IPS DF 6.9 (cell line): Measurements from ENCODE around the gene ITGB8.

Experiments
- DNase-seq: peaks from one replicate; pipeline ENCODE4 v3.0.0-alpha.2; 2013; ENCODE audit warnings: low read depth, low spot score
- H3K27ac ChIP-seq: one replicate; pipeline ENCODE4 v1.5.1; 2013; ENCODE audit warnings: low read length, control low read depth
- H3K27me3 ChIP-seq: 2 replicates; pipeline ENCODE4 v1.6.1; 2013; ENCODE audit warnings: mild to moderate bottlenecking, low read length; ENCODE audit not compliant: control insufficient read depth, insufficient read depth
- H3K36me3 ChIP-seq: 2 replicates; pipeline ENCODE4 v1.6.1; 2013; ENCODE audit warnings: low read length; ENCODE audit not compliant: control insufficient read depth, insufficient read depth
- H3K4me1 ChIP-seq: 2 replicates; pipeline ENCODE4 v1.6.1; 2013; ENCODE audit warnings: low read length; ENCODE audit not compliant: control insufficient read depth, insufficient read depth
- H3K4me3 ChIP-seq: 2 replicates; pipeline ENCODE4 v1.5.1; 2013; ENCODE audit warnings: mild to moderate bottlenecking, low read length
- H3K9me3 ChIP-seq: 2 replicates; pipeline ENCODE4 v1.6.1; 2013; ENCODE audit warnings: low read length, inconsistent platforms; ENCODE audit not compliant: control insufficient read depth, insufficient read depth
- WGBS: extraction: QIAGEN DNeasy Blood & Tissue Kit; methylation state at CpG from one replicate; pipeline ENCODE4 v1.1.7; 2013; ENCODE audit warnings: mixed read lengths, missing lambda C conversion rate; ENCODE audit not compliant: insufficient read length, insufficient coverage; 5-methylcytosine and 5-hydroxymethylcytosine counted together

Gene ITGB8

GRCh38 chr7:20307119-20307518 lies 23.6 kb upstream of the ITGB8 start:
- Histone ChIP-seq H3K9me3 (no peaks in the 10 kb centered on the region), H3K4me1 (peaks cover 4% of the 10 kb centered on the region; the same call in 1 of the 2 replicates), H3K4me3 (no peak overlapping the region), H3K36me3 (no peaks in the 10 kb centered on the region), H3K27me3 (no peaks in the 10 kb centered on the region), H3K27ac (no peak overlapping the region)
- no peak for DNase-seq
- WGBS, result no CpG with 5 or more reads among the region's 2 CpGs

- Histone ChIP-seq H3K36me3 (no peaks in the 10 kb centered on the region), H3K9me3 (no peaks in the 10 kb centered on the region), H3K4me3 (no peak overlapping the region), H3K27ac (no peak overlapping the region), H3K27me3 (no peaks in the 10 kb centered on the region), H3K4me1 (peaks cover 4% of the 10 kb centered on the region; the same call in 1 of the 2 replicates)
- WGBS, result no CpG with 5 or more reads among the region's 7 CpGs
- no peak for DNase-seq
These were observed 22.8 kb upstream of the ITGB8 start for GRCh38 chr7:20307901-20308300.

- H3K36me3 ChIP-seq, result no peaks in the 10 kb centered on the region
- no CpG with 5 or more reads among the region's 3 CpGs for WGBS
- H3K27ac ChIP-seq, result no peak overlapping the region
- no peak overlapping the region for H3K4me3 ChIP-seq
- no peaks in the 10 kb centered on the region for H3K27me3 ChIP-seq
- no peaks in the 10 kb centered on the region for H3K9me3 ChIP-seq
- H3K4me1 ChIP-seq, result peaks cover 3% of the 10 kb centered on the region; the same call in 1 of the 2 replicates
- no peak for DNase-seq
These were observed 20.4 kb upstream of the ITGB8 start for GRCh38 chr7:20310301-20310700.

GRCh38 chr7:20310963-20311742 lies 19.5 kb upstream of the ITGB8 start:
- no peak for DNase-seq
- no peak overlapping the region for H3K27ac ChIP-seq
- H3K4me3 ChIP-seq, result no peak overlapping the region
- H3K9me3 ChIP-seq, result no peaks in the 10 kb centered on the region
- no CpG with 5 or more reads among the region's 3 CpGs for WGBS
- no peaks in the 10 kb centered on the region for H3K27me3 ChIP-seq
- no peaks in the 10 kb centered on the region for H3K36me3 ChIP-seq
- H3K4me1 ChIP-seq, result peaks cover 3% of the 10 kb centered on the region; the same call in 1 of the 2 replicates

GRCh38 chr7:20311743-20312042 lies 19.0 kb upstream of the ITGB8 start:
- Histone ChIP-seq H3K36me3 (no peaks in the 10 kb centered on the region), H3K27ac (no peak overlapping the region), H3K4me1 (0 out of 2 replicates have a peak, but pooled peaks cover 1% of the 10 kb centered on the region), H3K9me3 (no peaks in the 10 kb centered on the region), H3K27me3 (no peaks in the 10 kb centered on the region), H3K4me3 (no peak overlapping the region)
- no peak for DNase-seq
- no CpG with 5 or more reads among the region's 2 CpGs for WGBS

- H3K27me3 ChIP-seq, result no peaks in the 10 kb centered on the region
- H3K4me3 ChIP-seq, result no peak overlapping the region
- DNase-seq, result no peak
- 0 out of 2 replicates have a peak, but pooled peaks cover 1% of the 10 kb centered on the region for H3K4me1 ChIP-seq
- no peak overlapping the region for H3K27ac ChIP-seq
- H3K9me3 ChIP-seq, result no peaks in the 10 kb centered on the region
- no CpG with 5 or more reads among the region's 2 CpGs for WGBS
- no peaks in the 10 kb centered on the region for H3K36me3 ChIP-seq
These were observed 18.1 kb upstream of the ITGB8 start for GRCh38 chr7:20312562-20312961.

GRCh38 chr7:20313626-20314025 lies 17.1 kb upstream of the ITGB8 start:
- H3K27ac ChIP-seq, result no peak overlapping the region
- no peak for DNase-seq
- H3K36me3 ChIP-seq, result no peaks in the 10 kb centered on the region
- no CpG with 5 or more reads among the region's 1 CpG for WGBS
- H3K9me3 ChIP-seq, result no peaks in the 10 kb centered on the region
- no peaks in the 10 kb centered on the region for H3K4me1 ChIP-seq
- no peak overlapping the region for H3K4me3 ChIP-seq
- H3K27me3 ChIP-seq, result no peaks in the 10 kb centered on the region

- WGBS, result no CpG with 5 or more reads among the region's 2 CpGs
- H3K4me1 ChIP-seq, result no peaks in the 10 kb centered on the region
- no peaks in the 10 kb centered on the region for H3K36me3 ChIP-seq
- H3K9me3 ChIP-seq, result no peaks in the 10 kb centered on the region
- no peaks in the 10 kb centered on the region for H3K27me3 ChIP-seq
- no peak overlapping the region for H3K27ac ChIP-seq
- no peak overlapping the region for H3K4me3 ChIP-seq
- no peak for DNase-seq
These were observed 16.5 kb upstream of the ITGB8 start for GRCh38 chr7:20314198-20314597.

- Histone ChIP-seq H3K36me3 (no peaks in the 10 kb centered on the region), H3K27me3 (no peaks in the 10 kb centered on the region), H3K4me1 (no peaks in the 10 kb centered on the region), H3K9me3 (no peaks in the 10 kb centered on the region), H3K4me3 (no peak overlapping the region), H3K27ac (no peak overlapping the region)
- WGBS, result no CpG with 5 or more reads among the region's 4 CpGs
- DNase-seq, result no peak
These were observed 14.0 kb upstream of the ITGB8 start for GRCh38 chr7:20316706-20317105.

GRCh38 chr7:20317413-20317812 lies 13.3 kb upstream of the ITGB8 start:
- Histone ChIP-seq H3K27ac (no peak overlapping the region), H3K36me3 (no peaks in the 10 kb centered on the region), H3K27me3 (no peaks in the 10 kb centered on the region), H3K4me3 (no peak overlapping the region), H3K4me1 (no peaks in the 10 kb centered on the region), H3K9me3 (no peaks in the 10 kb centered on the region)
- DNase-seq, result no peak

- Histone ChIP-seq H3K27ac (no peak overlapping the region), H3K36me3 (no peaks in the 10 kb centered on the region), H3K4me3 (no peak overlapping the region), H3K9me3 (no peaks in the 10 kb centered on the region), H3K4me1 (no peaks in the 10 kb centered on the region), H3K27me3 (no peaks in the 10 kb centered on the region)
- DNase-seq, result no peak
- no CpG with 5 or more reads among the region's 6 CpGs for WGBS
These were observed 11.8 kb upstream of the ITGB8 start for GRCh38 chr7:20318933-20319332.
